GM21576 (cell line): ENCODE data around the gene NFKBIA.
"Not testable (repeated sequence)": the region's sequence is repeated elsewhere in the genome, so short reads cannot be mapped to it uniquely, and the experiment has no call there.

Source experiments
- ATAC-seq: cut with Tn5 transposase; IDR thresholded peaks from one replicate; pipeline ENCODE4 v1.9.1; 2021; ENCODE audit warnings: mild to moderate bottlenecking, moderate library complexity; ENCODE audit not compliant: unreplicated experiment

NFKBIA gene

GRCh38 chr14:35409595-35409994 is 5.0 kb upstream of the NFKBIA start:
- no peak for ATAC-seq

GRCh38 chr14:35408026-35408425 is 3.5 kb upstream of the NFKBIA start:
- ATAC-seq, result no peak

GRCh38 chr14:35407306-35407630 is 2.7 kb upstream of the NFKBIA start:
- ATAC-seq, result no peak

GRCh38 chr14:35406506-35407305 is 2.2 kb upstream of the NFKBIA start:
- no peak for ATAC-seq

GRCh38 chr14:35406090-35406489 is 1.5 kb upstream of the NFKBIA start:
- ATAC-seq, result no peak

GRCh38 chr14:35405304-35405996 is 901 bp upstream of the NFKBIA start:
- no peak for ATAC-seq

GRCh38 chr14:35403603-35404448 is 723 bp downstream of the NFKBIA start:
- ATAC-seq, result peak; percentile 45

- ATAC-seq, result no peak
These were observed 1.4 kb downstream of the NFKBIA start for GRCh38 chr14:35403114-35403602.

GRCh38 chr14:35402323-35403113 is 2.0 kb downstream of the NFKBIA start:
- ATAC-seq, result no peak

GRCh38 chr14:35401422-35402265 is 2.9 kb downstream of the NFKBIA start:
- ATAC-seq, result no peak

- ATAC-seq, result no peak
These were observed 3.7 kb downstream of the NFKBIA start for GRCh38 chr14:35400648-35401421.

- ATAC-seq, result no peak
These were observed 5.2 kb downstream of the NFKBIA start for GRCh38 chr14:35399083-35399937.

- no peak for ATAC-seq
These were observed 6.4 kb downstream of the NFKBIA start for GRCh38 chr14:35398071-35398584.

- ATAC-seq, result not testable (repeated sequence)
These were observed 7.9 kb downstream of the NFKBIA start for GRCh38 chr14:35396610-35397009.

- ATAC-seq, result no peak
These were observed 9.3 kb downstream of the NFKBIA start for GRCh38 chr14:35395283-35395682.

GRCh38 chr14:35394326-35395013 is 10.1 kb downstream of the NFKBIA start:
- ATAC-seq, result no peak

- ATAC-seq, result no peak
These were observed 10.7 kb downstream of the NFKBIA start for GRCh38 chr14:35393826-35394225.
